Measurements from ENCODE around the gene RAB11FIP2.

DNA sequence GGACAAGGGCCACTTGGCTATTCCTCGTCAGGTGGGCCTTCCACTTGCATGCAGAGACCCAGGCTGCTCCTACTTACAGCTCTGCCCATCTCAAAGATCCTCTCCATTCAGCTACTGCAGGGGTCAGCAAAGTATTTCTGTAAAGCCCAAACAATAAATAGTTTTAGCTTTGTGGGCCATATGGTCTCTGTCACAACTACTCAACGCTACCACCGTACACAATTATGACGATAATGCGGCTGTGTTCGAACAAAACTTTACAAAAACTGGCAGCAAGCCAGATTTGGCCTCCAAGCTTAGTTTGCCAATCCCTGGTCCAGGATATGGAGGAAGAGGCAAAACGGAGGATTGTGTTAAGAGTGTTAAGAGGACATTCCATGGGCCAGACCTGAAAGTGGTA lies 12.8 kb downstream of the RAB11FIP2 start:
- no peak for TF ChIP-seq POLR2A (IDR thresholded peaks at IDR 0.05)
- TF ChIP-seq, protein P1, sequence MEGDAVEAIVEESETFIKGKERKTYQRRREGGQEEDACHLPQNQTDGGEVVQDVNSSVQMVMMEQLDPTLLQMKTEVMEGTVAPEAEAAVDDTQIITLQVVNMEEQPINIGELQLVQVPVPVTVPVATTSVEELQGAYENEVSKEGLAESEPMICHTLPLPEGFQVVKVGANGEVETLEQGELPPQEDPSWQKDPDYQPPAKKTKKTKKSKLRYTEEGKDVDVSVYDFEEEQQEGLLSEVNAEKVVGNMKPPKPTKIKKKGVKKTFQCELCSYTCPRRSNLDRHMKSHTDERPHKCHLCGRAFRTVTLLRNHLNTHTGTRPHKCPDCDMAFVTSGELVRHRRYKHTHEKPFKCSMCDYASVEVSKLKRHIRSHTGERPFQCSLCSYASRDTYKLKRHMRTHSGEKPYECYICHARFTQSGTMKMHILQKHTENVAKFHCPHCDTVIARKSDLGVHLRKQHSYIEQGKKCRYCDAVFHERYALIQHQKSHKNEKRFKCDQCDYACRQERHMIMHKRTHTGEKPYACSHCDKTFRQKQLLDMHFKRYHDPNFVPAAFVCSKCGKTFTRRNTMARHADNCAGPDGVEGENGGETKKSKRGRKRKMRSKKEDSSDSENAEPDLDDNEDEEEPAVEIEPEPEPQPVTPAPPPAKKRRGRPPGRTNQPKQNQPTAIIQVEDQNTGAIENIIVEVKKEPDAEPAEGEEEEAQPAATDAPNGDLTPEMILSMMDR (IDR thresholded peaks at IDR 0.05) = no peak

Measured in transverse colon (tissue), 3 donors.